Neural progenitor cell (in vitro differentiated cells): ENCODE data around the gene STK10. TPM values are rescaled to one million over a fixed set of nuclear protein-coding genes. Genes with fewer than 3 reads are reported as not detected.
A peak's percentile ranks its signal among the peaks of the same experiment; 100 is the strongest.

Experiments
- DNase-seq: peaks from one replicate; pipeline ENCODE4 v3.0.0-alpha.2; 2016; ENCODE audit warnings: low spot score
- H2AFZ ChIP-seq: fragments of 200-600 bp; sonication (generic); replicated peaks from 2 replicates; pipeline ENCODE4 v1.6.1; 2016; ENCODE audit warnings: antibody characterized with exemption
- H3F3A ChIP-seq: fragments of 200-600 bp; sonication (generic); 2 replicates; pipeline ENCODE4 v1.6.1; 2016; ENCODE audit warnings: antibody characterized with exemption, low read depth
- H3K27ac ChIP-seq: fragments of 200-600 bp; sonication (generic); 2 replicates; pipeline ENCODE4 v1.5.1; 2016; ENCODE audit warnings: mild to moderate bottlenecking
- H3K27me3 ChIP-seq: fragments of 200-600 bp; sonication (generic); 2 replicates; pipeline ENCODE4 v1.6.1; 2016; ENCODE audit warnings: mild to moderate bottlenecking, moderate library complexity
- H3K36me3 ChIP-seq: fragments of 200-600 bp; sonication (generic); 2 replicates; pipeline ENCODE4 v1.5.1; 2016
- H3K4me1 ChIP-seq: fragments of 200-600 bp; sonication (generic); 2 replicates; pipeline ENCODE4 v1.6.1; 2016; ENCODE audit warnings: mixed run types
- H3K4me2 ChIP-seq: fragments of 200-600 bp; sonication (generic); 2 replicates; pipeline ENCODE4 v1.6.1; 2016
- H3K4me3 ChIP-seq: fragments of 200-600 bp; sonication (generic); 2 replicates; pipeline ENCODE4 v1.5.1; 2016
- H3K79me2 ChIP-seq: fragments of 200-600 bp; sonication (generic); 2 replicates; pipeline ENCODE4 v1.6.1; 2016; ENCODE audit warnings: low read depth
- H3K9ac ChIP-seq: fragments of 200-600 bp; sonication (generic); 2 replicates; pipeline ENCODE4 v1.6.1; 2016
- H3K9me3 ChIP-seq: fragments of 200-600 bp; sonication (generic); 2 replicates; pipeline ENCODE4 v1.5.1; 2016; ENCODE audit warnings: low read depth
- H4K20me1 ChIP-seq: fragments of 200-600 bp; sonication (generic); 2 replicates; pipeline ENCODE4 v1.6.1; 2016; ENCODE audit warnings: low read depth
- H3K27ac Mint-ChIP-seq: 3 replicates; pipeline ENCODE4 v1.8.0; 2021; ENCODE audit warnings: mixed read lengths
- H3K27me3 Mint-ChIP-seq: 2 replicates; pipeline ENCODE4 v1.8.0; 2022; ENCODE audit warnings: low read depth, mild to moderate bottlenecking, inconsistent platforms, moderate library complexity, mixed read lengths; ENCODE audit not compliant: insufficient read depth
- H3K36me3 Mint-ChIP-seq: 3 replicates; pipeline ENCODE4 v1.8.0; 2021; ENCODE audit warnings: mixed read lengths
- H3K4me1 Mint-ChIP-seq: 3 replicates; pipeline ENCODE4 v1.8.0; 2021; ENCODE audit warnings: mixed read lengths
- H3K4me3 Mint-ChIP-seq: 3 replicates; pipeline ENCODE4 v1.8.0; 2021; ENCODE audit warnings: mild to moderate bottlenecking, moderate library complexity, mixed read lengths
- H3K9me3 Mint-ChIP-seq: 3 replicates; pipeline ENCODE4 v1.8.0; 2020; ENCODE audit warnings: mixed read lengths
- EZH2 ChIP-seq: fragments of 200-600 bp; sonication (generic); IDR thresholded peaks from 2 replicates; pipeline ENCODE4 v1.6.1; 2017; ENCODE audit warnings: antibody characterized with exemption, mild to moderate bottlenecking, moderate library complexity
- EZH2phosphoT487 ChIP-seq: fragments of 200-600 bp; sonication (generic); IDR thresholded peaks from 2 replicates; pipeline ENCODE4 v1.6.1; 2017; ENCODE audit warnings: antibody characterized with exemption
- total RNA-seq: library from RNA; depleted of rRNA; stranded (reverse); fragments of >200 nt; gene quantifications from 2 replicates; pipeline ENCODE4 v1.2.3, GENCODE V29; 2015; ENCODE audit warnings: low replicate concordance
- TF ChIP-seq, protein P1 (sequence below): fragments of 200-600 bp; sonication (generic); IDR thresholded peaks from 2 replicates; pipeline ENCODE4 v1.5.1; 2017; ENCODE audit warnings: antibody characterized with exemption, mild to moderate bottlenecking

Gene STK10
- total RNA-seq, 1 donor from 2014 or later: 4.4 TPM

DNA sequence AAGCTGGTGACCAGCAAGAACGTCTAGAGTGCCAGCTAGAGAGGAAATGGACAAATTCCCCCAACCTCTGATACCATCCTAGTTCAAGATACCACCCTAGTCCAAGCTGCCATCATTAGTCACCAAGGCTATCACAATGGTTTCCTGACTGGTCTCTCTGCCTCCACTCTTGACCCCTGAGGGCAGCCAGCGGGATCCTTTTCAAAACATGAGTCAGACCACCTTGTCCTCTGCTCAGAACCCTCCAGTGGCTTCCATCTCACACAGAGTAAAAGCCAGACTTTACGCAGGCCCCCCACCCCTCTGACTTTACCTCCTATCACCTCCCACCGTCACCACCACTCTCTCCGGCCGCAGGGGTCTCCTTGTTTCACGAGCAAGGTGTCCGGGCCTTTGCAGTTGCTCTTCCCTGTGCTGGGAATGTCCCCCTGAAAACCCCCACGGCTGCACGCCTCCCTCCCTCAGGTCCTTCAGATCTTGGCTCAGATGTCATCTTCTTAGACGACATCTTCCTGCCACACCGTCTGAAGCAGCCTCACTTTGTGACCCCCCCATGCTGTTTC lies 139.4 kb downstream of the STK10 start:
- Histone ChIP-seq H3K4me1 (no peaks in the 10 kb centered on the region), H3K27ac (no peak overlapping the region), H3F3A (no peaks in the 10 kb centered on the region), H3K9ac (no peak overlapping the region), H3K79me2 (no peaks in the 10 kb centered on the region), H3K36me3 (no peaks in the 10 kb centered on the region), H3K9me3 (no peaks in the 10 kb centered on the region), H2AFZ (no peak overlapping the region), H3K4me2 (no peak overlapping the region), H3K27me3 (no peaks in the 10 kb centered on the region), H3K4me3 (no peak overlapping the region), H4K20me1 (no peaks in the 10 kb centered on the region)
- Mint-ChIP-seq H3K27ac (peak overlapping the region; percentile 8), H3K4me1 (peaks cover 22% of the 10 kb centered on the region), H3K4me3 (no peak overlapping the region), H3K36me3 (peaks cover 20% of the 10 kb centered on the region), H3K27me3 (peaks cover 2% of the 10 kb centered on the region), H3K9me3 (no peaks in the 10 kb centered on the region)
- TF ChIP-seq EZH2 (no peak), EZH2phosphoT487 (no peak)
- TF ChIP-seq, protein P1, sequence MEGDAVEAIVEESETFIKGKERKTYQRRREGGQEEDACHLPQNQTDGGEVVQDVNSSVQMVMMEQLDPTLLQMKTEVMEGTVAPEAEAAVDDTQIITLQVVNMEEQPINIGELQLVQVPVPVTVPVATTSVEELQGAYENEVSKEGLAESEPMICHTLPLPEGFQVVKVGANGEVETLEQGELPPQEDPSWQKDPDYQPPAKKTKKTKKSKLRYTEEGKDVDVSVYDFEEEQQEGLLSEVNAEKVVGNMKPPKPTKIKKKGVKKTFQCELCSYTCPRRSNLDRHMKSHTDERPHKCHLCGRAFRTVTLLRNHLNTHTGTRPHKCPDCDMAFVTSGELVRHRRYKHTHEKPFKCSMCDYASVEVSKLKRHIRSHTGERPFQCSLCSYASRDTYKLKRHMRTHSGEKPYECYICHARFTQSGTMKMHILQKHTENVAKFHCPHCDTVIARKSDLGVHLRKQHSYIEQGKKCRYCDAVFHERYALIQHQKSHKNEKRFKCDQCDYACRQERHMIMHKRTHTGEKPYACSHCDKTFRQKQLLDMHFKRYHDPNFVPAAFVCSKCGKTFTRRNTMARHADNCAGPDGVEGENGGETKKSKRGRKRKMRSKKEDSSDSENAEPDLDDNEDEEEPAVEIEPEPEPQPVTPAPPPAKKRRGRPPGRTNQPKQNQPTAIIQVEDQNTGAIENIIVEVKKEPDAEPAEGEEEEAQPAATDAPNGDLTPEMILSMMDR: no peak
- no peak for DNase-seq

DNA sequence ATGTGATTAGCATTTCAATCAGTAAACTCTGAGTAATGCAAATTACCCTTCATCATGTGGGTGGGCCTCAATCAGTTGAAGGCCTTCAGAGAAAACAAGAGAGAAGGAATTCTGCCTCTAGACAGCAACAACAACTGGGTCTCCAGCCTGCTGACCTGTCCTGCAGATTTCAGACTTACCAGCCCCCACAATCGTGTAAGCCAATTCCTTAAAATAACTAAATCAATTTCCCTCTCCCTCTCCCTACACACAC lies 139.9 kb downstream of the STK10 start:
- Histone ChIP-seq H3K9me3 (no peaks in the 10 kb centered on the region), H3K27ac (no peak overlapping the region), H4K20me1 (no peaks in the 10 kb centered on the region), H3K4me1 (no peaks in the 10 kb centered on the region), H3K79me2 (no peaks in the 10 kb centered on the region), H2AFZ (no peak overlapping the region), H3K4me3 (no peak overlapping the region), H3K9ac (no peak overlapping the region), H3F3A (no peaks in the 10 kb centered on the region), H3K27me3 (no peaks in the 10 kb centered on the region), H3K4me2 (no peak overlapping the region), H3K36me3 (no peaks in the 10 kb centered on the region)
- Mint-ChIP-seq H3K4me3 (no peak overlapping the region), H3K27me3 (peaks cover 2% of the 10 kb centered on the region), H3K27ac (no peak overlapping the region), H3K36me3 (peaks cover 16% of the 10 kb centered on the region), H3K9me3 (no peaks in the 10 kb centered on the region), H3K4me1 (peaks cover 19% of the 10 kb centered on the region)
- no peak for DNase-seq
- TF ChIP-seq EZH2 (no peak), EZH2phosphoT487 (no peak)
- TF ChIP-seq, protein P1: no peak

DNA sequence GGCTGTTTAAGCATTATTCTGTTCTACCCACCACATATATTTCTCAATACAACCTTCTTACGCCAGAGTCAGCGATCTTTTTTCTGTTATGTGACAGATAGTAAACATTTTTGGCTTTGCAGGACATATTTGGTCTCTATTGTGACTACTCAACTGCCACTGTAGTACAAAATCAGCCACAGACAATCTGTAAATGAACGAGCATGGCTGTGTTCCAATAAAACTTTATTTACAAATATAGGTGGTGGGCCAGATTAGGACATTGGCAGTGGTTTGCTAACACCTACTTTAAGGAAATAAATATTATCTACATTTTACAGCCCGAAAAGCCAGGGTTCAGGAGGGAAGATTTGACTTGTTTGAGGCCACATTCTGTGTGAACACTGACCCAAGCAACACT lies 141.4 kb downstream of the STK10 start:
- no peak overlapping the region for H3K9ac ChIP-seq
- H3K4me2 ChIP-seq: no peak overlapping the region
- peaks cover 16% of the 10 kb centered on the region for H3K36me3 Mint-ChIP-seq
- peaks cover 2% of the 10 kb centered on the region for H3K27me3 Mint-ChIP-seq
- H3K27ac Mint-ChIP-seq: no peak overlapping the region
- H3K9me3 Mint-ChIP-seq: no peaks in the 10 kb centered on the region
- peaks cover 12% of the 10 kb centered on the region for H3K4me1 Mint-ChIP-seq
- no peaks in the 10 kb centered on the region for H3K79me2 ChIP-seq
- no peaks in the 10 kb centered on the region for H3K4me1 ChIP-seq
- no peaks in the 10 kb centered on the region for H3K36me3 ChIP-seq
- no peaks in the 10 kb centered on the region for H3K9me3 ChIP-seq
- no peaks in the 10 kb centered on the region for H3K27me3 ChIP-seq
- H3F3A ChIP-seq: no peaks in the 10 kb centered on the region
- DNase-seq: no peak
- TF ChIP-seq, protein P1: no peak
- no peak for TF ChIP-seq EZH2
- no peak for TF ChIP-seq EZH2phosphoT487
- no peak overlapping the region for H3K4me3 ChIP-seq
- no peaks in the 10 kb centered on the region for H4K20me1 ChIP-seq
- no peak overlapping the region for H2AFZ ChIP-seq
- H3K4me3 Mint-ChIP-seq: no peak overlapping the region
- no peak overlapping the region for H3K27ac ChIP-seq

DNA sequence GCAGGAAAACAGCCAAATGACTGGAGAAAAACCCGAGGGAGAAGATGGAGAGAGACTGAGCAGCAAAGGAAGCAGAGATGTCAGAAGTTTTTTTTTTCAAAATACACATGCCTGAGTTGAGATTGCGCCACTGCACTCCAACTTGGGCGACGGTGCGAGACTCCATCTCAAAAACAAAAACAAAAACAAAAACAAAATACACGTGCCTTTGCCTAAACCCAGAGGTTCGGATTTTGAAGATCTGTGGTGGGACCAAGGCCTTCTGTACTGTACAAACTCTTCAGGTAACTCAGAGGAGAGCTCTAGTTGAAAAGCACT lies 142.8 kb downstream of the STK10 start:
- no peaks in the 10 kb centered on the region for H3K36me3 ChIP-seq
- peaks cover 2% of the 10 kb centered on the region for H3K27me3 Mint-ChIP-seq
- no peaks in the 10 kb centered on the region for H3K79me2 ChIP-seq
- no peaks in the 10 kb centered on the region for H3K27me3 ChIP-seq
- H3K36me3 Mint-ChIP-seq: peaks cover 15% of the 10 kb centered on the region
- peaks cover 7% of the 10 kb centered on the region for H3K4me1 Mint-ChIP-seq
- H3K4me3 ChIP-seq: no peak overlapping the region
- H3K4me1 ChIP-seq: no peaks in the 10 kb centered on the region
- H4K20me1 ChIP-seq: no peaks in the 10 kb centered on the region
- no peak for DNase-seq
- H3K27ac ChIP-seq: no peak overlapping the region
- H3K27ac Mint-ChIP-seq: peak overlapping the region; percentile 65
- no peaks in the 10 kb centered on the region for H3F3A ChIP-seq
- H3K9ac ChIP-seq: no peak overlapping the region
- TF ChIP-seq EZH2: no peak
- TF ChIP-seq, protein P1: no peak
- TF ChIP-seq EZH2phosphoT487: no peak
- H3K9me3 Mint-ChIP-seq: no peaks in the 10 kb centered on the region
- H3K4me2 ChIP-seq: no peak overlapping the region
- no peak overlapping the region for H2AFZ ChIP-seq
- H3K4me3 Mint-ChIP-seq: no peak overlapping the region
- H3K9me3 ChIP-seq: no peaks in the 10 kb centered on the region
